HEK293 (cell line): ENCODE measurements around the gene CEACAM20.
A peak's percentile ranks its signal among the peaks of the same experiment; 100 is the strongest.

Source experiments
- CTCF ChIA-PET: fragments of 350-600 bp; formaldehyde crosslinking; extraction: SDS; loops from one replicate; lab custom pipeline; 2021; ENCODE audit warnings: antibody characterized with exemption; lab: Yijun Ruan, JAX
- POLR2A ChIA-PET: fragments of 300-600 bp; formaldehyde crosslinking; extraction: SDS; loops from one replicate; lab custom pipeline; 2020; ENCODE audit warnings: antibody characterized with exemption, inconsistent platforms; lab: Yijun Ruan, JAX
- H3K27ac ChIP-seq: fragments of 200-500 bp; sonication (Bioruptor generic); 2 replicates; pipeline ENCODE4 v1.5.1; 2014; ENCODE audit warnings: low read depth, low read length, control low read depth, inconsistent platforms; ENCODE audit errors: extremely low read depth
- H3K36me3 ChIP-seq, 2 experiments: fragments of 200-500 bp in 1 of 2; sonication (Bioruptor generic) in 1 of 2; 1 replicate in 1 of 2; 2 replicates in 1 of 2; pipeline ENCODE4 v1.5.1; 2014 to 2017; ENCODE audit warnings: inconsistent platforms in 2 of 2, low read length in 2 of 2; ENCODE audit not compliant: control insufficient read depth in 2 of 2, insufficient read depth in 1 of 2
- H3K4me1 ChIP-seq: fragments of 200-500 bp; sonication (Bioruptor generic); 2 replicates; pipeline ENCODE4 v1.5.1; 2014; ENCODE audit warnings: mild to moderate bottlenecking, low read length, inconsistent platforms; ENCODE audit not compliant: control insufficient read depth, insufficient read depth
- H3K4me3 ChIP-seq: 2 replicates; pipeline ENCODE4 v1.5.1; 2011; ENCODE audit warnings: low read depth, mild to moderate bottlenecking, control low read depth, low read length, moderate library complexity
- H3K9me3 ChIP-seq: fragments of 200-500 bp; sonication (Bioruptor generic); 2 replicates; pipeline ENCODE4 v1.5.1; 2014; ENCODE audit warnings: low read depth, low read length, inconsistent platforms; ENCODE audit not compliant: control insufficient read depth, insufficient read depth
- MZF1 ChIP-seq: fragments of 450-650 bp; formaldehyde crosslinking; IDR thresholded peaks from 2 replicates; pipeline ENCODE4 v1.5.1; 2017; ENCODE audit warnings: missing biosample characterization, missing genetic modification characterization, borderline replicate concordance
- TRIM28 ChIP-seq: IDR thresholded peaks from 2 replicates; pipeline ENCODE4 v1.6.1; 2011; ENCODE audit warnings: low read length, control low read depth, borderline replicate concordance
- ZNF10 ChIP-seq: fragments of 450-650 bp; formaldehyde crosslinking; IDR thresholded peaks from 2 replicates; pipeline ENCODE4 v1.5.1; 2017; ENCODE audit warnings: missing biosample characterization, missing genetic modification characterization
- ZNF266 ChIP-seq: fragments of 450-650 bp; formaldehyde crosslinking; IDR thresholded peaks from 2 replicates; pipeline ENCODE4 v1.5.1; 2016; ENCODE audit warnings: missing biosample characterization, missing genetic modification characterization, low read depth
- ZNF660 ChIP-seq: fragments of 450-650 bp; IDR thresholded peaks from 2 replicates; pipeline ENCODE4 v1.5.1; 2018; ENCODE audit warnings: missing biosample characterization, mild to moderate bottlenecking, missing genetic modification characterization
- ZNF677 ChIP-seq: fragments of 450-650 bp; IDR thresholded peaks from 2 replicates; pipeline ENCODE4 v1.5.0; 2018; ENCODE audit warnings: missing biosample characterization, mild to moderate bottlenecking, missing genetic modification characterization, moderate library complexity
- ZNF843 ChIP-seq: fragments of 450-650 bp; formaldehyde crosslinking; IDR thresholded peaks from 2 replicates; pipeline ENCODE4 v1.5.1; 2016; ENCODE audit warnings: missing biosample characterization, missing genetic modification characterization
- ZXDB ChIP-seq: fragments of 450-650 bp; formaldehyde crosslinking; IDR thresholded peaks from 2 replicates; pipeline ENCODE4 v1.5.1; 2016; ENCODE audit warnings: missing biosample characterization, missing genetic modification characterization
- TF ChIP-seq, protein P1 (sequence below): fragments of 450-650 bp; formaldehyde crosslinking; IDR thresholded peaks from 2 replicates; pipeline ENCODE4 v1.5.1; 2016; ENCODE audit warnings: missing biosample characterization, missing genetic modification characterization
- TF ChIP-seq, protein P2 (sequence below): fragments of 450-650 bp; formaldehyde crosslinking; IDR thresholded peaks from 2 replicates; pipeline ENCODE4 v1.5.1; 2016; ENCODE audit warnings: missing biosample characterization, missing genetic modification characterization
- TF ChIP-seq, protein P3 (sequence below): fragments of 450-650 bp; formaldehyde crosslinking; IDR thresholded peaks from 2 replicates; pipeline ENCODE4; 2016; ENCODE audit warnings: missing biosample characterization, missing genetic modification characterization
- TF ChIP-seq, protein P4 (sequence below): fragments of 450-650 bp; formaldehyde crosslinking; IDR thresholded peaks from 2 replicates; pipeline ENCODE4 v1.5.1; 2016; ENCODE audit warnings: missing biosample characterization, missing genetic modification characterization

Gene CEACAM20

DNA sequence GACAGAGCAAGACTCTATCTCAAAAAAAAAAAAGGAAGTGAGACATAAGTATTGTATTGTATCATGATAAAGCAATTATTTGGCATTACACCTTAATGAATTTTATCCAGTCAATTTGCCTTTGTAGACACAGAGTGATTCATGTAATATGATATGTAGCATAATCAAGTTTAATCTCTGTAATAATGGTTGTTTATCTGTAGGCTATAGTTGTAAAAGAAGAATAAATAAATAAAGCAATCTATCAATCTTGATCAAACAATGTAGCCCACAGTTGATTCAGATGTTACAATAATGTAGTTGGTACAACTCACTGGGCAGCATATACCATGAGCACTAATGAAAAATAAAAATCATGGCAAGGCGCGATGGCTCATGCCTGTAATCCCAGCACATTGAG lies 28.5 kb upstream of the CEACAM20 start:
- POLR2A ChIA-PET, result no interaction called here
- Histone ChIP-seq H3K27ac (no peak overlapping the region), H3K36me3 (no peaks in the 10 kb centered on the region), H3K4me1 (0 out of 2 replicates have a peak, but pooled peaks cover 3% of the 10 kb centered on the region), H3K9me3 (no peaks in the 10 kb centered on the region), H3K4me3 (no peak overlapping the region)
- CTCF ChIA-PET, result interaction anchor here (0.6 to 1.7 kb wide), 4 partner anchors 13 to 226 kb away, joined by 3 to 7 read pairs (median 4); no protein-coding TSS in a partner anchor
- TF ChIP-seq ZNF843 (tag by site-specific recombination) (peak; percentile 79), ZXDB (tag by site-specific recombination) (0 out of 2 replicates have a peak, but pooled peaks have one; percentile 15)
- TF ChIP-seq, protein P1, sequence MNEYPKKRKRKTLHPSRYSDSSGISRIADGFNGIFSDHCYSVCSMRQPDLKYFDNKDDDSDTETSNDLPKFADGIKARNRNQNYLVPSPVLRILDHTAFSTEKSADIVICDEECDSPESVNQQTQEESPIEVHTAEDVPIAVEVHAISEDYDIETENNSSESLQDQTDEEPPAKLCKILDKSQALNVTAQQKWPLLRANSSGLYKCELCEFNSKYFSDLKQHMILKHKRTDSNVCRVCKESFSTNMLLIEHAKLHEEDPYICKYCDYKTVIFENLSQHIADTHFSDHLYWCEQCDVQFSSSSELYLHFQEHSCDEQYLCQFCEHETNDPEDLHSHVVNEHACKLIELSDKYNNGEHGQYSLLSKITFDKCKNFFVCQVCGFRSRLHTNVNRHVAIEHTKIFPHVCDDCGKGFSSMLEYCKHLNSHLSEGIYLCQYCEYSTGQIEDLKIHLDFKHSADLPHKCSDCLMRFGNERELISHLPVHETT, result no peak
- TF ChIP-seq, protein P2, sequence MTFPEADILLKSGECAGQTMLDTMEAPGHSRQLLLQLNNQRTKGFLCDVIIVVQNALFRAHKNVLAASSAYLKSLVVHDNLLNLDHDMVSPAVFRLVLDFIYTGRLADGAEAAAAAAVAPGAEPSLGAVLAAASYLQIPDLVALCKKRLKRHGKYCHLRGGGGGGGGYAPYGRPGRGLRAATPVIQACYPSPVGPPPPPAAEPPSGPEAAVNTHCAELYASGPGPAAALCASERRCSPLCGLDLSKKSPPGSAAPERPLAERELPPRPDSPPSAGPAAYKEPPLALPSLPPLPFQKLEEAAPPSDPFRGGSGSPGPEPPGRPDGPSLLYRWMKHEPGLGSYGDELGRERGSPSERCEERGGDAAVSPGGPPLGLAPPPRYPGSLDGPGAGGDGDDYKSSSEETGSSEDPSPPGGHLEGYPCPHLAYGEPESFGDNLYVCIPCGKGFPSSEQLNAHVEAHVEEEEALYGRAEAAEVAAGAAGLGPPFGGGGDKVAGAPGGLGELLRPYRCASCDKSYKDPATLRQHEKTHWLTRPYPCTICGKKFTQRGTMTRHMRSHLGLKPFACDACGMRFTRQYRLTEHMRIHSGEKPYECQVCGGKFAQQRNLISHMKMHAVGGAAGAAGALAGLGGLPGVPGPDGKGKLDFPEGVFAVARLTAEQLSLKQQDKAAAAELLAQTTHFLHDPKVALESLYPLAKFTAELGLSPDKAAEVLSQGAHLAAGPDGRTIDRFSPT (tag by site-specific recombination), result no peak
- TF ChIP-seq, all 188 proteins: peak for 2

DNA sequence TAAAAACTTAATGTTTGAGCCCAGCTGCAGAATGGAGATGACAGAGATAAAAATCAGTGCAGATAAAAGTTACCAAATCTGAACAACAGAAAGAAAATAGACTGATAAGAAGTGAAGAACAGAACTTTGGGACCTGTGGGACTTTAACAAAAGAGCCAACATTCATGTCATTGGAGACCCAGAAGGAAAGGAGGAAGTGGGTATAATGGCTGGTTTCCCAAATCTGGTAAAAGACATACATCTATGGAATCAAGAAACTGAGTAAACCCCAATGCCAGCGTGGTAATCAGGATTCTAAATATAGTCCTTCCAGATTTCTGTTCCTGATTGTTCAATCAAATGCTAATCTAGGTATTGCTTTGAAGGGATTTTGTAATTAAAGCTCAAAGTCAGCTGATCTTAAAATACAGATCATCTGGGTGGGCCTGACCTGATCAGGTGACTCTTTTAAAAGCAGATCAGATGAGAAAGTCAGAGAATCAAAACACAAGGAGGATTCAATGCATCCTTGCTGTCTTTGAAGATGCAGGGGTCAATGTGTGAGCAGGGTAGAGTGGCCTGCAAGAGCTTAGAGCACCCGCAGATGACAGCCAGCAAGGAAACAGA lies 25.3 kb upstream of the CEACAM20 start:
- POLR2A ChIA-PET, result no interaction called here

DNA sequence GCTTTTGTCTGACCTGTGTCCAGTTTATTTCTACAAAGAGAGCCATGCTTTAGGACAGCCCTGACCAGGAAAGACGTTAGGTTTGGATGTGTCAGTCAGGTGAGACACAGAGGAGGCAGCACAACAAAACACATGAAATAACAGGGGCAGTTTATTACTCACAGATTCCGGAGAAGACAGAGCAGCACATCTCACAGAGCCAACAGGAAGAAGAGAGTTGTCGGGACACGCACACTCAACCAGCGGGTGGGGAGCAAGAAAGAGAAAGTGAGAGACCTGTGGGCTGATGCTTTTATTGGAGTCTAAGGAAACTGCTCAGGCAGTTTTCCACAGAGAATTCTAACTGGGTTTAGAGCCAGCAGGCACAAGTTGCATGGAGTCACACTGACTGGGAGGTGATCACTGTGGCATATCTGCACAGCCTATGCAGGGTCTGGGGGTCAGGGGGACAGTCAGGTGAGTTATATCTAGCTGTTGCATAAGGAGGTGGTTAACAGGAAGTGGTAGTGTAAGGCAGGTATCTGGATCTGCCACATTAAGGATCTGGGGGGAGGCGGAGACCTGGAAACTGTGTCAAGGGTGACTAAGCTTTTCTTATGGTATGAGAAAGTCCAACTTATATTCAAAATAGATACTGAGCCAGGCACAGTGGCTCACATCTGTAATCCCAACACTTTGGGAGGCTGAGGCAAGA lies 24.1 kb upstream of the CEACAM20 start:
- H3K27ac ChIP-seq, result no peak overlapping the region
- CTCF ChIA-PET, result interaction anchor here (0.6 to 3.1 kb wide), 5 partner anchors 12 to 217 kb away, joined by 3 to 17 read pairs (median 5); no protein-coding TSS in a partner anchor
- H3K9me3 ChIP-seq, result no peaks in the 10 kb centered on the region
- no peak overlapping the region for H3K4me3 ChIP-seq
- TF ChIP-seq, protein P3, sequence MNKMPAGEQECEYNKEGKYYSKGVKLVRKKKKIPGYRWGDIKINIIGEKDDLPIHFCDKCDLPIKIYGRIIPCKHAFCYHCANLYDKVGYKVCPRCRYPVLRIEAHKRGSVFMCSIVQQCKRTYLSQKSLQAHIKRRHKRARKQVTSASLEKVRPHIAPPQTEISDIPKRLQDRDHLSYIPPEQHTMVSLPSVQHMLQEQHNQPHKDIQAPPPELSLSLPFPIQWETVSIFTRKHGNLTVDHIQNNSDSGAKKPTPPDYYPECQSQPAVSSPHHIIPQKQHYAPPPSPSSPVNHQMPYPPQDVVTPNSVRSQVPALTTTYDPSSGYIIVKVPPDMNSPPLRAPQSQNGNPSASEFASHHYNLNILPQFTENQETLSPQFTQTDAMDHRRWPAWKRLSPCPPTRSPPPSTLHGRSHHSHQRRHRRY (tag by site-specific recombination), result no peak
- TF ChIP-seq ZNF266 (tag by site-specific recombination), result peak; percentile 95
- POLR2A ChIA-PET, result no interaction called here
- H3K4me1 ChIP-seq, result 0 out of 2 replicates have a peak, but pooled peaks cover 3% of the 10 kb centered on the region
- no peaks in the 10 kb centered on the region for H3K36me3 ChIP-seq

More for the DNA sequence above, 25.3 kb upstream of the CEACAM20 start:
- Histone ChIP-seq H3K36me3 (no peaks in the 10 kb centered on the region), H3K4me3 (no peak overlapping the region), H3K27ac (no peak overlapping the region), H3K4me1 (0 out of 2 replicates have a peak, but pooled peaks cover 3% of the 10 kb centered on the region)
- CTCF ChIA-PET, result interaction anchor here (0.8 to 3.1 kb wide), 3 partner anchors 11 to 23 kb away, joined by 5 to 17 read pairs (median 14); no protein-coding TSS in a partner anchor
- TF ChIP-seq ZNF677 (tag by site-specific recombination) (no peak), ZNF10 (tag by site-specific recombination) (peak; percentile 98)
- TF ChIP-seq, all 188 proteins: peak for 1
- no peaks in the 10 kb centered on the region for H3K9me3 ChIP-seq

DNA sequence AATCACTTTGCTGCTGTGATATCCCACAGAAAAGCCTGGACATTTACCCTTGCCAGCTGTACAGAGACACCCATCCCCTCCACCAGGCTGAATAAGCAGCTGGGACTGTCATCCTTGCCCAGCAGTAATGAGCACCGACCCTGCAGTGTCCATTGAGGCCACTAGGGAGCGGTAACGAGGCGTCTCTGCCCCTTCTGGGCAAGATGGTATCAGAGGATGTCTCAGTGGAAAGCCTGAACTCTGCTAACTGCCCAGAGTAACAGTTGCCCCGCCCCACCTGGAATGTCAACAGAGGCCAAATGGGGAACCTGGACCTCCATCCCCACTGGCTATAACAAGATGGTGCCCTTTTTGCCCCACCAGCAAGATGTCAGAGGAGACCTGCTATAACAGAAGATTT lies 22.8 kb upstream of the CEACAM20 start:
- POLR2A ChIA-PET, result no interaction called here
- H3K4me3 ChIP-seq, result no peak overlapping the region
- CTCF ChIA-PET, result interaction anchor here (0.7 to 1.8 kb wide), 7 partner anchors 10 to 172 kb away, joined by 3 to 9 read pairs (median 5); no protein-coding TSS in a partner anchor

More for the DNA sequence above, 22.8 kb upstream of the CEACAM20 start:
- Histone ChIP-seq H3K36me3 (no peaks in the 10 kb centered on the region), H3K9me3 (no peaks in the 10 kb centered on the region), H3K27ac (no peak overlapping the region), H3K4me1 (no peaks in the 10 kb centered on the region)
- TF ChIP-seq TRIM28, result no peak
- TF ChIP-seq ZNF660 (tag by site-specific recombination), result peak; percentile 33; the same call in 1 of the 2 replicates
- TF ChIP-seq, protein P4, sequence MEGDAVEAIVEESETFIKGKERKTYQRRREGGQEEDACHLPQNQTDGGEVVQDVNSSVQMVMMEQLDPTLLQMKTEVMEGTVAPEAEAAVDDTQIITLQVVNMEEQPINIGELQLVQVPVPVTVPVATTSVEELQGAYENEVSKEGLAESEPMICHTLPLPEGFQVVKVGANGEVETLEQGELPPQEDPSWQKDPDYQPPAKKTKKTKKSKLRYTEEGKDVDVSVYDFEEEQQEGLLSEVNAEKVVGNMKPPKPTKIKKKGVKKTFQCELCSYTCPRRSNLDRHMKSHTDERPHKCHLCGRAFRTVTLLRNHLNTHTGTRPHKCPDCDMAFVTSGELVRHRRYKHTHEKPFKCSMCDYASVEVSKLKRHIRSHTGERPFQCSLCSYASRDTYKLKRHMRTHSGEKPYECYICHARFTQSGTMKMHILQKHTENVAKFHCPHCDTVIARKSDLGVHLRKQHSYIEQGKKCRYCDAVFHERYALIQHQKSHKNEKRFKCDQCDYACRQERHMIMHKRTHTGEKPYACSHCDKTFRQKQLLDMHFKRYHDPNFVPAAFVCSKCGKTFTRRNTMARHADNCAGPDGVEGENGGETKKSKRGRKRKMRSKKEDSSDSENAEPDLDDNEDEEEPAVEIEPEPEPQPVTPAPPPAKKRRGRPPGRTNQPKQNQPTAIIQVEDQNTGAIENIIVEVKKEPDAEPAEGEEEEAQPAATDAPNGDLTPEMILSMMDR (tag by site-specific recombination), result peak; percentile 34; the same call in 1 of the 2 replicates
- no peak for TF ChIP-seq MZF1
